GM12891 (cell line): ENCODE measurements around the gene BRMS1. TPM values are rescaled to one million over a fixed set of nuclear protein-coding genes. Genes with fewer than 3 reads are reported as not detected.
"Not testable (repeated sequence)": the region's sequence is repeated elsewhere in the genome, so short reads cannot be mapped to it uniquely, and the experiment has no call there.

Experiments used
- DNase-seq: peaks from one replicate; pipeline ENCODE4 v3.0.0; 2011; ENCODE audit warnings: low spot score; ENCODE audit not compliant: insufficient read length
- FAIRE-seq: peaks from 2 replicates; lab custom pipeline; 2011; peaks lifted over from hg19 to GRCh38; lab: Jason Lieb, UNC
- PAX5 ChIP-seq: IDR thresholded peaks from 2 replicates; pipeline ENCODE4 v1.6.1; 2011; ENCODE audit warnings: low read length, moderate library complexity, mild to moderate bottlenecking; ENCODE audit not compliant: insufficient read depth, severe bottlenecking
- POLR2A ChIP-seq: IDR thresholded peaks from 2 replicates; pipeline ENCODE4 v1.6.1; 2011; ENCODE audit warnings: low read depth, low read length, control low read depth
- POLR2AphosphoS5 ChIP-seq: IDR thresholded peaks from 2 replicates; pipeline ENCODE4 v1.6.1; 2011; ENCODE audit warnings: low read depth, low read length, control low read depth
- POU2F2 ChIP-seq: IDR thresholded peaks from 2 replicates; pipeline ENCODE4 v1.6.1; 2011; ENCODE audit warnings: low read depth, mild to moderate bottlenecking, control low read depth, low read length, moderate library complexity
- SPI1 ChIP-seq: IDR thresholded peaks from 2 replicates; pipeline ENCODE4 v1.6.1; 2011; ENCODE audit warnings: low read depth, low read length, control low read depth
- TAF1 ChIP-seq: IDR thresholded peaks from 2 replicates; pipeline ENCODE4 v1.6.1; 2011; ENCODE audit warnings: low read depth, low read length, control low read depth
- polyA plus RNA-seq: library from polyadenylated mRNA; unstranded; fragments of >200 nt; gene quantifications from one replicate; pipeline ENCODE4 v1.2.1, GENCODE V29; 2012; ENCODE audit warnings: low read depth, missing spikeins, inconsistent platforms; ENCODE audit not compliant: missing spikeins

Gene BRMS1, protein sequence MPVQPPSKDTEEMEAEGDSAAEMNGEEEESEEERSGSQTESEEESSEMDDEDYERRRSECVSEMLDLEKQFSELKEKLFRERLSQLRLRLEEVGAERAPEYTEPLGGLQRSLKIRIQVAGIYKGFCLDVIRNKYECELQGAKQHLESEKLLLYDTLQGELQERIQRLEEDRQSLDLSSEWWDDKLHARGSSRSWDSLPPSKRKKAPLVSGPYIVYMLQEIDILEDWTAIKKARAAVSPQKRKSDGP
- polyA plus RNA-seq, result 38.6 TPM

DNA sequence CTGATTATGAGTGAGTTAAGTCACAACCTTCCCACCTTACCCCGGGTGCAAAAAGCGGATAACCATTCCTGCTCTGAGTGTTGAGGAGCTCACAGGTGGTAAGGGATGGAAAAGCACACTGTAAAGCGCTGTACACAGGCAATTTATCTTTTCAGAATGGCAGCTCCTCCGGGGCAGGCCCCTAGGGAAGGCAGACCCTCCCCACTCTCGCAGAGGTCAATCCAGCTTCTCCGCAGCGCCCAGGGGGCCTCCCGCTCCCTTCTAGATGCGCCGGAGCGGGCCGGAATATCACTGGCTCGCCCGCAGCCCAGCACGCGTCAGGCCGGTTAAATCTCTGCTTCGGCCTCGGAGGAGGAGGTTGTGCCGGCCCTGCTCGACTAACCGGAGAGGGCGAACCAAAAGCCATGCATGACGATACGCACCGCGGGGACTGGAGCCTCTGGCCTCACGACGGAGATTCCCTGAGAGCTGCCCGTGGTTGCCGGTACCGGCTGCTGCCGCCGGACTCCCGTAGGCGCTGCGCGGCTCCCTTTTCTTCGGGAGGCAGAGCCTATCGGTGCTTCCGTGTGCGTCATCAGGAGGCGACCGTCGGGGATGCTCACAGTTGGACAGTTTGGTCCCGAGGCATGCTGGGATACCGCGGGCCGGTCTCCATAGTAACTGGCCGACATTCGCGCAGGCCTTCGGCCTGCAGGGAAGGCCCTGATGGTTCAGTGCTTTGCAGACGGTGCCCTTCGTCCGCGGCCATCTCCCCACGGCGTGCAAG, at the start of gene BRMS1:
TSS of gene BRMS1 (minus strand) at position 555 of the 766 bp plus-strand sequence. CDS start 2,870 bp downstream, outside the sequence.
- FAIRE-seq (peak; percentile 92), DNase-seq (peak; percentile 96)

DNA sequence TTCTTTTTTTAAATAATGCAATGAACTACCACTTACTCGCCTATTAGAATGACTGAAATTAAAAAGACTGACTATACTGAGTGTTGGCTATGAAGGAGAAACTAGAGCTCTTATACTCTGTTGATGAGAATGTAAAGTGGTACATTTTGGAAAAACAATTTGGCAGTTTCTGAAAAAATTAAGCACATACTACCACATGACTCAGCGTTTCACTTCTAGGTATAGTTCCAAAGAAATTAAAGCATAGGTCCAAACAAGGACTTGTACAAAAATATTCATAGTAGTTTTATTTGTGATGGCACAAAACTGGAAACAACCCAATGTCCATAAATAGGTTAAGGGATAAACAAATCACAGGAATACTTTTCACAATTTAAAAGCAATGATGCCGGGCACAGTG, 49.0 kb upstream of the BRMS1 start:
- no peak for FAIRE-seq
- TF ChIP-seq POLR2AphosphoS5 (no peak), TAF1 (no peak), POU2F2 (no peak), PAX5 (no peak)
- DNase-seq, result no peak

More for the DNA sequence above, at the start of gene BRMS1:
- TF ChIP-seq POLR2A, result peak; percentile 93
- peak; percentile 70 for TF ChIP-seq POU2F2
- TF ChIP-seq TAF1, result peak; percentile 63
- no peak for TF ChIP-seq PAX5
- TF ChIP-seq POLR2AphosphoS5, result peak; percentile 86
- no peak for TF ChIP-seq SPI1

DNA sequence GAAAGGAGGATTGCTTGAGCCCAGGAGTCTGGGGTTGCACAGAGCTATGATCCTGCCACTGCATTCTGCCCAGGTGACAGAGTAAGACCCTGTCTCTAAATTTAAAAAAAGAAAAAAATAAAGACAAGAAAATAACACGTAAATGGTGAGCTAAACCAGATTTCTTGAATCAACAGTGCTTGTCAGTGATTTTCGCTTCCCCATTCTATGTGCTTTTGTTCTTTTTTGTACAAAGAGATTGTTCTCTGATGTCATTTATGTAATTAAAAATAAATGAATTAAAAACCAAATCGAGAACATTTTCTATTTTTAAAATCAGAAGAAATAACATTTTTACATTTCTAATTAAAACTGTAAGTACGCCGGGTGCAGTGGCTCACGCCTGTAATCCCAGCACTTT, 46.4 kb upstream of the BRMS1 start:
- no peak for TF ChIP-seq TAF1
- peak; percentile 76 for TF ChIP-seq SPI1
- TF ChIP-seq POLR2AphosphoS5, result no peak
- DNase-seq, result no peak
- FAIRE-seq, result no peak

DNA sequence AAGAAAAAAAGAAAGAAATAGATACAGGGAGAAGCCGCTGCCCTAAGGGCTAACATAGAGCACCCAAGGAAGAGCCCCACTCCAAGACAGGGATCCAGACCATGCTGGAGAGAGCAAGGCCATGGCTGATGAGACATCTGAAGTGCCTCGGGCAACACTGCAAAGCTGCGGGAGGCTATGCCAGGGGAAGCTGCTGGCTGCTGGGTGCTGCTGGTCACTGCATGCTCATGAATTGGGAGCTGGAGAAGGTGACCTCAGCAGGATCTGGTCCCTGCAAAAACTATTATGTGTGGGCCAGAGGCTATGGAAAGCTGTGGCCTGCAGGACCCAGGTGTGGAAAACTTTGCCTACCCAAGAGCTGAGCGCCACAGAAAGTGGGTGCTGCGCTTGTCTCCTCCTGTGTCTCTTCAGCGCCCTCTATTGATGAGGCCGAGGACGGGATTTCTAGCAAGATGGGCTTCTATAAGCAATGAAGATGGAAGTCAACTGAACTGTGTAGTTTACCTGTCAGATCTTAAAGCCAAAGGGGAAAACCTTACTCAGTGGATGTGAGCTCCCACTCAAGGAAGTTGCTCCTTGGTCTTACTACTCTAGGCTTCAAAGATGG, 44.0 kb upstream of the BRMS1 start:
- FAIRE-seq (peak; percentile 82), DNase-seq (no peak)
- TF ChIP-seq POLR2A (no peak), POLR2AphosphoS5 (no peak), SPI1 (no peak), POU2F2 (no peak), PAX5 (no peak), TAF1 (no peak)

DNA sequence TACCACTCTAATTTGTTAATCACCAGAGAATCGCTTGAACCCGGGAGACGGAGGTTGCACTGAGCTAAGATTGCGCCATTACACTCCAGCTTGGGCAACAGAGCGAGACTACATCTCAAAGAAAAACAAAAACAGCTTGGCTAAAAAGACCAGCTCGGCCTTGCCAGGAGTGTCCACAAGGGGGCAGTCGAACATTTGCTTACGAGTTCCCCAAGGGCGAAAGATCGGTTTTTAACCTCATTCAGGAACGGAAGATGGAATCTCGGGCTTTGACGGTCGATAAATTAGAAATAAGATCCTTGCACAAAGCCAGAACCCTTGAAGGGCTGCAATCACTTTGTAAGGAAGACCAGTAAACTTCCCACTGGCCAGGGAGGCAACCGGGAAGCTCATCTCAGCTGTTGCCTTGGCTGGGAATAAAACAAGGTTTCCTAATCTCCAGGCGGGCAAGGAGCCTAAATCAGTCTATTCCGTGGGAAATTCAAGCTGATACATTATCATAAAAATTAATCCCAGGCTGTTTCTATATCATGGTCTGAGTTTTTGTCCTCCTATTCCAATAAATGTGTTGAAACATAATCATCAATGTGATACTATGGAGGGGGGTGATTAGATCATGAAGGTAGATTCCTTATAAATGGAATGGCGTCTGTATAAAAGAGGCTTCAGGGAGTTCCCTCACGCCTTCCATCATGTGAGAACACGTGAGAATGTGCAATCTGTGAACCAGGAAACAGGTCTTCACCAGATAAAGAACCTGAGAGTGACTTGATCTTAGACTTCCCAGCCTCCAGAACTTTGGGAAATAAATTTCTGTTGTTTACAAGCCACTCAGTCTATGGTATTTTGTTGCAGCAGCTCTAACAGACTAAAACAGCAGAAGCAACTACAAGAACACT, 41.5 kb upstream of the BRMS1 start:
- FAIRE-seq (peak; percentile 82), DNase-seq (no peak)
- TF ChIP-seq POLR2A, result no peak
- peak; percentile 66 for TF ChIP-seq PAX5

DNA sequence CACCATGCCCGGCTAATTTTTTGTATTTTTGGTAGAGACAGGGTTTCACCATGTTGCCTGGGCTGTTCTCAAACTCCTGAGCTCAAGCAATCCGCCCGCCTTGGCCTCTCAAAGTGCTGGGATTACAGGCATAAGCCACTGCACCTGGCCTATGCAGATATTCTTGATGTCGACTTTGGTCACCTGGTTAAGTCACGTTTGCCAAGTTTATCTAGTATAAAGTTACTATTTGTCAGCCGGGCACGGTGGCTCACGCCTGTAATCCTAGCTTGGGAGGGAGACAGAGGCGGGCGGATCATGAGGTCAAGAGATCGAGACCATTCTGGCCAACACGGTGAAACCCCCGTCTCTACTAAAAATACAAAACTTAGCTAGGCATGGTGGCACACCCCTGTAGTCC, 39.4 kb upstream of the BRMS1 start:
- not testable (repeated sequence) for DNase-seq, FAIRE-seq

DNA sequence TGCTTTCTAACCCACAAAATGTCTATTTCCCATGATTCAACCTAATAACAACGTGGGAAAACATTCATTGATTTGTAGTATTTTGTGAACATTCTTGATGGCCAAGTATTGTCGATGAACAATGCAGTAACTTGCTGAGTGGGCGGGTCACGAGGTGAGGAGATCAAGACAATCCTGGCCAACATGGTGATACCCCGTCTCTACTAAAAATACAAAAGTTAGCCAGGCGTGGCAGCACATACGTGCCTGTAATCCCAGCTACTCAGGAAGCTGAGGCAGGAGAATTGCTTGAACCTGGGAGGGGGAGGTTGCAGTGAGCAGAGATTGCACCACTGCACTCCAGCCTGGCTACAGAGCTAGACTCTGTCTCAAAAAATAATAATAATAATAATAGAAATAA, 35.4 kb upstream of the BRMS1 start:
- not testable (repeated sequence) for FAIRE-seq, DNase-seq

DNA sequence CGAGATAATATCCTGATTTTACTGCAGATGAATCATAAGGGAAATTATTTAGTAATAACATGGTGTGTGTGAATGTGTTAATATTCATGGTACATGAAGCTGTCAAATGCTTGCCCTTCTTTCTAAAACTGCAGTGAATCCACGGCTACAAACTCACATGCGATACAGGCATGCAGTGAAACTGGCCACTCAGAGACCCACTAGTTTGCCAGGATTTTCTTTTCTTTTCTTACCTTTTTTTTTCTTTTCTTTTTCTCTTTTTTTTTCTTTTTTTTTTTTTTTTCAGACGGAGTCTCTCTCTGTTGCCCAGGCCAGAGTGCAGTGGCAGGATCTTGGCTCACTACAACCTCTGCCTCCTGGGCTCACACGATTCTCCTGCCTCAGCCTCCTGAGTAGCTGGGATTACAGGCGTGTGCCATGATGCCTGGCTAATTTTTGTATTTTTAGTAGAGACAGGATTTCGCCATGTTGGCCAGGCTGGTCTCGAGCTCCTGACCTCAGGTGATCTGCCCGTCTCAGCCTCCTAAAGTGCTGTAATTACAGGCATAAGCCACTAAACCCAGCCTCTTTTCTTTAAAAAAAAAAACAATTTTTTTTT, 28.9 kb upstream of the BRMS1 start:
- not testable (repeated sequence) for FAIRE-seq, DNase-seq

DNA sequence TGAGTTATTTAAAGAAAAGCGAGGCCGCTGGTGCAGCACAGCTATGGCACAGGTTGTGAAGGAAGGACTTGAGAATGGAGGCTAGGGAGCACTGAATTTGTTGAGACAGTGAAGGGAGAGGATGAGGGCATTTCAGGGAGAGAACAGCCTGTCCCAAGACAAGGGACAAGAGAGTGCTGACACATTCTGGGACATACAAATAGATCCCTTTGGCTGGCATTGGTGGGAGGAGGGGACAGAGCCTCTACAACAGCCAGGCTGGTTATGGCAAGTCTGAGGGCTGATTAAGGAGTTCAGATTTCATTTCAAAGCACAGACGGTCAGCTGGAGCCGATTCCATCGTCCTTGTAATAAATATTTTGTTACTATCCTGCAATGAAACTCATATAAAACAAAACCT, 28.4 kb upstream of the BRMS1 start:
- TF ChIP-seq POU2F2 (no peak), SPI1 (no peak), POLR2AphosphoS5 (no peak), PAX5 (no peak), POLR2A (no peak), TAF1 (no peak)
- DNase-seq (no peak), FAIRE-seq (no peak)
